Measurements from ENCODE around the gene SLC22A4.

The SLC22A4 gene

DNA sequence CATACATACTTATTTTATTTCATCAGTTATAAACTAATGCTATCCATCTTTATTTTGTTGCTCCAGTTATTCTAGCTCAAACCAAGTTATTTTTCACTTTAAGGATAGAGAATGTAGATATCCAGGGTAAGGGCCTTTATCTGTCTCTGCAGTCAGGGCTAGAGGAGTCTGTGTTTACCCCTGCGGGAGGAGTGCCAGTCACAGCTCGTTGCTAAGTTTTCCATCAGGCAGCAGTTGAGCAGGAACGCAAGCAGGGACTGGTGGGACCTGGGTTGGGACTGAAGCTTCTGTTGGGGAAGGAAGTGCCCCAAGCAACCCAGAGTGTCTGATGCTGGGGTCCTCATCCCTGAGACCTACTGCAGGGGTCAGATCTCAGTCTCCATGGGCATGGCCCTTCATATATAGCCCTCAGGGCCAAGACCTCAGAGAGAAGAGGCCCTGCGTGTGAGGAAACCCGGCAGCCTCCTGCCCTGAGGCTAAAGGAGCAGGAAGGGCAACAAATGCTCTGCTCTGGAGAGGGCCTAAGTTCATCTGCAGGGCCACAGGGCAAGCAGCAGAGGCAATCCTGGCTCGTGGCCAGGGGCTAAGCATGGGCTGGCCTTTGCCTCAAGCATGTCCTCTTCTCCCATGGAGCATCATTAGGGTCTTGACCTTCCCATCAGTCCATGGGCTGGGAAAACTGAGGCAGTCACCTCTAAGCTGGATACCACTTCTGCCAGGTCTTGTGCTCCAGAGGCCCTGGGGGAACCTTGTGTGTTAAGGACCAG lies 6.6 kb downstream of the SLC22A4 start:
- no peak for DNase-seq

DNA sequence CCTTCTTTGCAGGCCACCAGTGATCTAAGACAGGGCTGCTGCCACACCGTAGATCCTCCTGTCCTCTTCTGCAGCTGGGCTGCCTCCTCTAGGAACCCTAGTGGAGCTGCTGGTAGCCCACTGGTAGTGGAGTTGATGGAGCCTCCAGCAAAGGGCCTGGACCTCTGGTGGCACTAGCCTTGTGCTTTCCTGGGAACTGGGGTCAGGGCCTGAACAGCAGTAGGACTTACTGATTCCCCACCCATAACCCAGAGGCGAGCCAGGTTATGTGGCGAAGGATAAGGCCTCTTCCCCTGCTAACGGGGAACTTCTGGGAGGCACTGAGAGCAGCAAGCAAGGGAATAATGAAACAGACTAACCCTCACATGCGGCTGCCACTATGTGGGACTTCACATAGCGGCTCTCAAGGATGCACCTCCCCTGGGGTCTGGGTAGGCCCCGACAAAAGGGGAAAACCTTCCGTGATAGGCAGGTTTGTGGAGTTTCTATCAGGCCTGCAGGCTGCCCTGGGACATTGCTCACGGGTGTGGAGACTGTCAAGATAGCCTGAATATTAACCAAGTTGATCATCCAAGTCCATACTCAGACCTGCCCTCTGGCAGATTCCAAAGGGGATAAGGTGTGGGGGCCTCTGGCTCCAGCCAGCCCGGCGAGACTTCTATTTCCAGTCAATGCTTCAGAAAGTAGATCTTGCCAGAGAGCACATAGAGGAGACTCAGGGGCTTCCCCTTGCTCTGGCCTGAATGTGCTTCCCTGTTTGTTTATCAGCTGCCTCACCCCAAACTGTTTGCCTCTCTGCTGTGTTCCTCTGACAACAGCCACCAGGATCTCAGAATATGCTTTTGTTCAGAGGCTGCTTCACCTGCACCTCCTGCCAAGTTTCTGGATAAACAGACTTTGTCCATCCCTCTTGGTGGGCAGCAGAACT lies 7.4 kb downstream of the SLC22A4 start:
- no peak for DNase-seq

DNA sequence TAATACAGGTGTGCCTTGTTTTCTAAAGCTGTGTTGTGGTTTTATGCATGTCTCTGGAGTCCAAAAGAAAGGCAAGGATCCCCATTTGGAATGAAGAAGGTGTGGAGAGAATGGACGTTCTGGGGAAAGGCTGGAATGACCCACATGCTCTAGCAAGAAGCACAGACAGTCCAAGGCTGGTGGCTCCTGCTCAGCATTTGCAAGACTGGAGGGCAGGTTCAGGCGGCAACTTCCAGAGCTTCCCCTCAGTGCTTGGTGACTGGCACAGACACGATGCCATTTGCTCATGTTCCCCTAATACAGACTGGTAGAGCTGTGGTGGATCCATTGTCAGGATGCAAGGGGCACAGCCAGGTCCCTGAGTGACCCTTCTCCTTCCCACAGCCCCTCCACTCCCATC lies 8.2 kb downstream of the SLC22A4 start:
- DNase-seq: no peak

DNA sequence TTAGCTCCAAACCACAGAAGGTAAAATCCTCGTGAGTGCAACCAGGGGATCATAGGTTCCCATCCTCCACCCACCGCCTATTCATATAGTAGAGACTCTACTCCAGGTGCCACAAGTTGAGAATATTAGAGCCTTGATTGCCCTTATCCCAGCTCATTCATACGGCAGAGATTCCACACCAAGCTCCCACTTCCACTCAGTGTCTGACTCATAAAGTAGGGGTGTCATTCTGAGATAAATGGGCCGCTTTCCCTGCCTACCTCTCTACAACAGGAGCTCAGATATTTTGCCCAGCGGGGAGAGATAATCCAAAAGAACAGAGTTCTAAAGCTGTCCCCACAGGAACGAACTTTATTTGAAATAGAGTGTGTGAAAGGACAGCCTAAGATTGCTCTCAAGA lies 9.4 kb downstream of the SLC22A4 start:
- DNase-seq: no peak

- no peak for DNase-seq
Observed at GRCh38 chr5:132305420-132305819, 11.2 kb downstream of the SLC22A4 start.

DNA sequence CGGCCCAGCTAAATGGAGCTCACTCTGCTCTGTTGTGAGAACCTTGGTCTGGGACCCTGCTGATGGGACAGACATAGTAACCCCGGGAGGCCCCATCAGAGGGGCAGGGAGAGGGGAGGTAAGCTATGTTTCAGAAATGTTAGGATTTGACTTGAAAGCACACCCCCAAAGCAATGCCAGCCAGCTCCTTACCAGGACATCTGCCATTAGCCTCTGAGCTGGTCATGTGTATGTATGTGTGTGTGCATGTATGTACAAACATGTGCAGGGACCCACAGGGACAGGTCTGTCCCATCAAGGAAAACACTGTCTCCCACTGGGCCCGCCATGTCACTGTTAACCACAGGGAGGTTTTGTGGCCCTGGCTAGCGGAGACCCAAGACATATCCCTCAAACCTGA lies 14.5 kb downstream of the SLC22A4 start:
- DNase-seq: no peak

- DNase-seq: no peak
Observed at GRCh38 chr5:132309679-132310078, 15.5 kb downstream of the SLC22A4 start.

- DNase-seq: no peak
Observed at GRCh38 chr5:132310141-132310834, 16.1 kb downstream of the SLC22A4 start.

GRCh38 chr5:132313366-132313765 lies 19.2 kb downstream of the SLC22A4 start:
- no peak for DNase-seq

GRCh38 chr5:132313961-132314432 lies 19.8 kb downstream of the SLC22A4 start:
- no peak for DNase-seq

- no peak for DNase-seq
Observed at GRCh38 chr5:132315529-132316067, 21.4 kb downstream of the SLC22A4 start.

DNA sequence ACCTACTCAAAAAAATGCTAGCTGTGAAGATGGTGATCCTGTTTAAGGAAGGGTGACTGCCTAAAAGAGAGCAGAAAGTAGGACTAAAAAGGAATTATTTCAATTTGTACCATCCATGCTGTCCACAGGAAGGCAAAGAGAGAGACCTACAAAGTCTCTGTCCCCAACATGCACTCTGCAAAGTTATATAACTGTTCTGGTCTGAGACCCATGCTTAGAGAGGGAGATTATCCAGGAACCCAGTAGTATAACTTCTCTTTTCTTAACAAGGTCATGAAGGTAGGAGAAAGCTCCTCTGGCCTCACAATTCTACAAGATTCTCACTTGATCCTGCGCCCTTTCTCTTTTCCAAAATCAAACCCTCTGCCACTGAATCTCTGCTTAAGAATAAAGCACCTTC lies 25.8 kb downstream of the SLC22A4 start:
- no peak for DNase-seq

DNA sequence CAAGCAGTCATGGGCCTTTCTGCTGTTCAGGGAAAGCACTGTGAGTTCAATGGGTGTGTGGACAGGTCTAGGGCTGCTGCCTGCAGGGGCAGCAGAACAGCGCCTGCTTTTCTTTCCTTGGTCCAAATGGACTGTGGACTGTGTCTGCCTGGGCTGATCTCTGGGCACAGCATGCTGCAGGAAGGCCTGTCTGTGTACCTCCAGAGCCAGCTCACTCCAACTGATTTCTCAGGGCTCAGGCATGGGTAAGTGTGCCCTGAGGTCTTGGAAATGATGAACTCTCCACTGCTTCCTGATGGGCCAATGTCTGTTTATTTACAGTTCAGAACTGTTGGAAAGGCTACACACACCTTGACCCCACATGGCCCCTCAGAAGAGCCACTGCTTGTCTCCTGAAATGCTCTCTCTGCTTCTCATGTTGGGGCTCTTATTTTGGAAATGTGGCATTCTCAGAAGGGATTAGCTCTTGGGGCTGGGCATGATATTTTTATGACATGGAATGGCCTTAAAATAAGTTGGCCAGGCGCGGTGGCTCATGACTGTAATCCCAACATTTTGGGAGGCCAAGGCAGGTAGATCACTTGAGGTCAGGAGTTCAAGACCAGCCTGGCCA lies 27.0 kb downstream of the SLC22A4 start:
- no peak for DNase-seq

- DNase-seq: no peak
Observed at GRCh38 chr5:132322266-132322665, 28.1 kb downstream of the SLC22A4 start.

DNA sequence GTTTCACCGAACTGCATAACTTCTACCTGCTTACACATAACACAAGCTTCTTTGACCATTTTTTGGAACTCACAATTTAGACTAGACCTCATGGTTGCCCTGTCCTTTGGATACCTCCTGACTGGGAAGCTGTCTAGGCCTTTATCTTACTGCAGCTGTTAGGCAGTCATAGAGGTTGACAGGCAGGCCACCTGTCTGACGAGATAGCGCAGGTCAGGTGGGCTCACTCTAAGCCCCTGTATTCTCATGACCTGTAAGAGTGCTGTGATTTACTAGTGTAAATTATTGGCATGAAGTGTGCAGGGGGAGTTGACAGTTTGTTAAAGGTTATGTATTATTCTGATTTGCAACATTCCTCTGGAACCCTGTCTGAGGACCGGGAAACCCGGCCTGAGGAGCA lies 29.0 kb downstream of the SLC22A4 start:
- no peak for DNase-seq

DNA sequence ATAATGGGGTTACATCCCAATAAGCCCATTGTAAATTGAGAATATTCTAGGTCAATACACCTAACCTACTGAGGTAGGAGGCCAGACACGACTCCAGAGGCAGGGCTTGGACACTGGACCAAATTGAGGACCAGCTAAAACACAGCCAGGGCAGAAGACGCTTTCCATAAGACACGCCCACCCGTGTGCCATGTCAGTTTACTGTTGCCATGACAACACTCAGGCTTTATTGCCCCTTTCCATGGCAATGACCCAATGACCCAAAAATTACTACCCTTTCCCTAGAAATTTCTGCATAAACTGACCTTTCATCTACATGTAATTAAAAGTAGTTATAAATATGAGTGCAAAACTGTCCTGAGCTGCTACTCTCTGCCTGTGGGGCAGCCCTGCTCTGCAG lies 31.5 kb downstream of the SLC22A4 start:
- DNase-seq: no peak

DNA sequence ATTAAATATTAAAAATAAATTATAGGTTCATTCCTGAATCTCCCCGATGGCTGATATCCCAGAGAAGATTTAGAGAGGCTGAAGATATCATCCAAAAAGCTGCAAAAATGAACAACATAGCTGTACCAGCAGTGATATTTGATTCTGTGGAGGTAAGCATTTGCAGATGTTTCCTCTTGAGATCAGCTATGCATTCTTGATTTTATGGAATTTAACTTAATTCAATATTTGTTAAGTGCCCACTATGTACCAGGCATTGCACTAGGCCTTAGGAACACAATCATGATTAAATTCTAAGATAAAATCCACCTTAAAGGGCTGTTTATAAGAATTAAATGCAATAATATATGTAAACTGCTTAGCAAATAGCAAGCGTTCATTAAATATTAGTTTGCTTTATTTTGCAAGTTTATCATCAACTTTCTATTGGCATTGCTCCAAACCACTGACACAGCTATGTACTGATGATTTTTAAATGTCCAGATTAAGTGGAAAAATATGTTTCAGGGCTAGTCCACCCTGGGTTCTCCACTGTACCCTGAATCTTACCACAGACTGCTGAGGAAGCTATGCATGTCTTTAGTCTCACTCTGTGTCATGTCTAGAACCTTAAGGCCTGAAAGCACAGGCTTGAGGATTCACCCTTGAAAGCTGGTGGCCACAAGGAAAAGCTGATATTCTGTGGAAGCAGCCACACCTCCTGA lies 33.2 kb downstream of the SLC22A4 start:
- DNase-seq: no peak

- DNase-seq: no peak
Observed at GRCh38 chr5:132334812-132335211, 40.6 kb downstream of the SLC22A4 start.

- no peak for DNase-seq
Observed at GRCh38 chr5:132335402-132335801, 41.2 kb downstream of the SLC22A4 start.

DNA sequence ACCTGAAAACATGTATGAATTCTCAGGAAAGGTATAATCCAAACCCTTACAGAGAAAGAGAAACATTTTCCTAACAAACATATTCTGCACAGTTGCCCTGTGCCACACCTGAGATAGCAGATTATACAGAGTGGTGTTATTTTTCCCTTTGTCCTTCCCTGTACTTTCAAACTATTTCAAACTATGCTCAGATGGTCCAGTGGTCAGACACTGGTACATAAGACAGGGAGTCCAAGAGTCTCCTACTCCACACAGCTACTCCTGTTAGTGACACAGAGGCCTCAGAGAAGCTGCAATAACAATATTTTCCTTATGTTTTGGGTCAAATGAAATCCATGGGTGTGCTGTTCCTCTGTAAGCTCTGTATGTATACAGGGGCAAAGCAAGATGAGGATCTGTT lies 45.3 kb downstream of the SLC22A4 start:
- no peak for DNase-seq

DNA sequence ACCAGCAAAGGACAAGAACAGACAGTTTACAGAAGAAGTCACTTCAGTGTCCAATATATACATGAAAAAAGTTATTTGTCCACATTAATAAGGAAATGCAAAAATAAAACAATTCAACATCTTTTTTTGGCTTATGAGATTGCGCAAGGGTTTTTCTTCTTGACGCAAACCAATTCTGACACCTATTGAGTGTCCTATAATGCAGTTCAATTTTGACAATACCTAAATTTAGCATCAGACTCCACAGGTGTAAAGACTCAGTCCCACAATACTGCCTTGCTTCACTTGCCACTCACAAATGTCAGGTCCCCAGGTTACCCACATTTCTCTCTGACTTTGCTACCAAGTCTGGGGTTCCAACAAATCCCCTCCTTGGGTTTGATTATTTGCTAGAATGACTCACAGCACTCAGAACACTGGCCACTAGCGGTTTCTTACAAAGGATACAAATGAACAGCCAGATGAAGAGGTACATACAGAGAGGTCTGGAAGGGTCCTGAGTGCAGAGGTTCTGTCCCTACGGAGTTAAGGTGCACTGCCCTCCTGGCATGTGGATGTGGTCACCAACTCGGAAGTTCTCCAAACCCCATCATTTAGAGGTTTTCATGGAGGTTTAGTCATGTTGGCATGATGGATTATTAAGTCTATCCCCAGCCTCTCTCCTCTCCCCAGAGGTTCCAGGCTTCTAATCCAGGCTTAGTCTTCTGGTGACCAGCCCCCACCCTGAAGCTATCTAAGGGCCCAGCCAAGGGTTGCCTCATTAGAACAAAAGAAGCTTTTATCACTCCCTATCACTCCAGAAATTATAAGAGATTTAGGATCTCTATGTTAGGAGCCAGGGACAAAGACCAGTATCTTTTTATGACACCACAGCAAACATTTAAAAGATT lies 48.3 kb downstream of the SLC22A4 start:
- DNase-seq: no peak

Measured in T-helper 9 cell (primary cell).